K562 (cell line): ENCODE data around the gene TMX1. TPM values are rescaled to one million over a fixed set of nuclear protein-coding genes. Genes with fewer than 3 reads are reported as not detected.

Source experiments
- ATAC-seq: fragments of 200-7000 bp; cut with Tn5 transposase; 3 replicates; pipeline ENCODE4 v1.9.1; 2020; ENCODE audit warnings: moderate library complexity
- BruUV-seq: library from RNA; stranded (reverse); fragments of 400-500 nt; replicated peaks from 2 replicates; lab custom pipeline; 2021; lab: Mats Ljungman, UMichigan
- CTCF ChIA-PET: fragments of 300-600 bp; formaldehyde crosslinking; extraction: SDS; loops from one replicate; lab custom pipeline; 2021; ENCODE audit warnings: low intra/inter-chr PET ratio; lab: Yijun Ruan, JAX
- POLR2A ChIA-PET: fragments of 300-600, 350-650 bp; sonication (Branson Sonifier 250); formaldehyde crosslinking; extraction: SDS; loops from one replicate; lab custom pipeline; 2021; ENCODE audit warnings: antibody characterized with exemption, inconsistent platforms; lab: Yijun Ruan, JAX
- DNase-seq, 4 experiments: peaks; one replicate each; pipeline versions ENCODE4 v3.0.0 to v3.0.0-alpha.2; 2011 to 2018; ENCODE audit warnings: low spot score in 3 of 4, mixed read lengths in 3 of 4; ENCODE audit errors: extremely low read depth in 1 of 4
- FAIRE-seq: peaks from 2 replicates; lab custom pipeline; 2011; peaks lifted over from hg19 to GRCh38; lab: Jason Lieb, UNC
- H2AFZ ChIP-seq: 2 replicates; pipeline ENCODE4 v1.6.0; 2011; ENCODE audit warnings: low read depth, low read length, control low read depth, inconsistent platforms
- H3K27ac ChIP-seq: fragments of 200-600 bp; 3 replicates; pipeline ENCODE4 v1.8.0; 2011; ENCODE audit warnings: low read depth, mild to moderate bottlenecking, control low read depth, inconsistent platforms, low read length, moderate library complexity, mixed read lengths; ENCODE audit errors: extremely low read depth
- H3K27me3 ChIP-seq, 2 experiments: fragments of 300-600 bp in 1 of 2; 2 replicates in 1 of 2; 3 replicates in 1 of 2; pipeline versions ENCODE4 v1.6.0 to v1.8.0; 2011; ENCODE audit warnings: inconsistent platforms in 2 of 2, low read length in 2 of 2, mild to moderate bottlenecking in 1 of 2, mixed read lengths in 1 of 2, moderate library complexity in 1 of 2; ENCODE audit not compliant: control insufficient read depth in 2 of 2, insufficient read depth in 2 of 2
- H3K36me3 ChIP-seq: fragments of 300-600 bp; 3 replicates; pipeline ENCODE4 v1.8.0; 2011; ENCODE audit warnings: mild to moderate bottlenecking, low read length, inconsistent platforms; ENCODE audit not compliant: control insufficient read depth, insufficient read depth
- H3K4me1 ChIP-seq, 2 experiments: fragments of 200-600 bp in 1 of 2; replicated peaks in 1 of 2; 2 replicates in 1 of 2; 3 replicates in 1 of 2; pipeline versions ENCODE4 v1.5.1 to v1.8.0; 2011; ENCODE audit warnings: inconsistent platforms in 2 of 2, low read length in 2 of 2, mild to moderate bottlenecking in 1 of 2, mixed read lengths in 1 of 2, moderate library complexity in 1 of 2; ENCODE audit not compliant: control insufficient read depth in 2 of 2, insufficient read depth in 2 of 2
- H3K4me2 ChIP-seq: 2 replicates; pipeline ENCODE4 v1.6.1; 2011; ENCODE audit warnings: low read length, control low read depth, inconsistent platforms, mixed read lengths; ENCODE audit not compliant: insufficient read depth
- H3K4me3 ChIP-seq: fragments of 200-600 bp; sonication (generic), shearing (Covaris generic); 2 replicates; pipeline ENCODE4 v1.5.1; 2016; ENCODE audit warnings: control low read depth, inconsistent platforms
- H3K79me2 ChIP-seq: fragments of 200-600 bp; 3 replicates; pipeline ENCODE4 v1.8.0; 2011; ENCODE audit warnings: low read length, inconsistent platforms; ENCODE audit not compliant: control insufficient read depth, insufficient read depth
- H3K9ac ChIP-seq, 2 experiments: 2 replicates each; pipeline versions ENCODE4 v1.6.0 to v1.6.1; 2011; ENCODE audit warnings: low read depth in 2 of 2, low read length in 2 of 2, control low read depth in 1 of 2, inconsistent platforms in 1 of 2, mild to moderate bottlenecking in 1 of 2, mixed read lengths in 1 of 2; ENCODE audit not compliant: insufficient read depth in 1 of 2
- H3K9me1 ChIP-seq: one replicate; pipeline ENCODE4 v1.6.0; 2011; ENCODE audit warnings: inconsistent platforms, mild to moderate bottlenecking, low read length, moderate library complexity; ENCODE audit not compliant: control insufficient read depth, insufficient read depth
- H3K9me3 ChIP-seq: replicated peaks from 2 replicates; pipeline ENCODE4 v1.5.1; 2011; ENCODE audit warnings: low read depth, low read length, inconsistent platforms; ENCODE audit not compliant: control insufficient read depth, insufficient read depth
- H4K20me1 ChIP-seq: replicated peaks from 2 replicates; pipeline ENCODE4 v1.6.1; 2011; ENCODE audit warnings: low read length, inconsistent platforms, mixed read lengths; ENCODE audit not compliant: control insufficient read depth, insufficient read depth
- BCOR ChIP-seq: fragments of 450-650 bp; IDR thresholded peaks from 2 replicates; pipeline ENCODE4 v1.6.1; 2016
- CHD4 ChIP-seq: fragments of 200-600 bp; sonication (generic); IDR thresholded peaks from 3 replicates; pipeline ENCODE4 v1.6.1; 2012; ENCODE audit warnings: low read depth, mild to moderate bottlenecking, mixed read lengths, low read length, inconsistent platforms; ENCODE audit not compliant: insufficient read depth, insufficient replicate concordance, poor library complexity, severe bottlenecking
- DACH1 ChIP-seq: fragments of 450-650 bp; IDR thresholded peaks from 2 replicates; pipeline ENCODE4 v1.6.1; 2018; ENCODE audit not compliant: partially characterized antibody
- FOXO4 ChIP-seq: fragments of 450-650 bp; formaldehyde crosslinking; IDR thresholded peaks from 2 replicates; pipeline ENCODE4 v1.4.0; 2020; ENCODE audit warnings: mild to moderate bottlenecking, moderate library complexity
- NCOR1 ChIP-seq: fragments of 450-650 bp; IDR thresholded peaks from 2 replicates; pipeline ENCODE4 v1.6.1; 2016; ENCODE audit warnings: mild to moderate bottlenecking, moderate library complexity
- POLR2B ChIP-seq: fragments of 450-650 bp; IDR thresholded peaks from 2 replicates; pipeline ENCODE4 v1.6.1; 2018; ENCODE audit warnings: low read depth; ENCODE audit not compliant: partially characterized antibody
- RBM25 ChIP-seq: fragments of 200-400 bp; formaldehyde crosslinking; IDR thresholded peaks from 2 replicates; pipeline ENCODE4 v1.6.1; 2018; ENCODE audit warnings: low read length, low read depth, moderate library complexity; ENCODE audit not compliant: severe bottlenecking
- ZNF146 ChIP-seq: IDR thresholded peaks from one replicate; pipeline ENCODE4 v1.6.1; 2018; ENCODE audit warnings: missing compliant biosample characterization; ENCODE audit not compliant: unreplicated experiment
- ZNF699 ChIP-seq: fragments of 250-450 bp; sonication (Bioruptor Pico); IDR thresholded peaks from 2 replicates; pipeline ENCODE4 v1.8.0; 2021; ENCODE audit warnings: mild to moderate bottlenecking, moderate library complexity; ENCODE audit not compliant: insufficient replicate concordance
- WGBS: fragments of 100-300 bp; shearing (Covaris generic); methylation state at CpG from one replicate; pipeline ENCODE4 v1.1.6; 2016; ENCODE audit warnings: low coverage, mixed read lengths; ENCODE audit not compliant: insufficient coverage; ENCODE audit errors: missing lambda C conversion rate; 5-methylcytosine and 5-hydroxymethylcytosine counted together
- in situ Hi-C: fragments of 300-500 bp; cut with MboI; formaldehyde crosslinking; loops from 4 replicates; pipeline ENCODE4 v1.15.0; 2018; ENCODE audit warnings: inconsistent platforms, mixed read lengths
- intact Hi-C: fragments of 100-400 bp; cut with micrococcal nuclease; formaldehyde crosslinking; loops from 2 replicates; pipeline ENCODE4 v1.14.2; 2022
- polyA plus RNA-seq, 8 experiments: library from polyadenylated mRNA; depleted of rRNA in 4 of 8; stranded (reverse) in 5 of 8; unstranded in 3 of 8; fragments of >200 nt; fragmentation: Nextera tagmentation in 2 of 8; fragmentation: Illumina TruSeq in 1 of 8; extraction: Ambion mirVana in 2 of 8; extraction: Trizol in 1 of 8; gene quantifications; 2 replicates each; pipeline versions ENCODE4 v1.2.1 to v1.2.3, GENCODE V29; 2011 to 2014; ENCODE audit warnings: inconsistent platforms in 1 of 8, missing spikeins in 1 of 8
- total RNA-seq, 7 experiments: library from RNA; depleted of rRNA in 6 of 7; stranded (reverse); fragments of >200 nt in 6 of 7; fragmentation: Illumina TruSeq in 2 of 7; extraction: Trizol in 2 of 7; gene quantifications; 2 replicates each; pipeline versions ENCODE4 v1.2.1 to v1.2.3, GENCODE V29; 2011 to 2021; ENCODE audit warnings: low replicate concordance in 1 of 7
- TF ChIP-seq, protein P1 (sequence below): sonication (generic); formaldehyde crosslinking; IDR thresholded peaks from 2 replicates; pipeline ENCODE4 v1.8.0; 2022; ENCODE audit warnings: missing genetic modification reagents, mild to moderate bottlenecking, borderline replicate concordance

Gene TMX1
- total and polyA plus RNA-seq, 9 of the 15 experiments (the other 6 are each of a cell fraction or from before 2014, with no cell fraction given), result 19.5 to 101 (median 34.7) TPM

- no peaks in the 10 kb centered on the region for H4K20me1 ChIP-seq
- H2AFZ ChIP-seq, result no peak overlapping the region
- peaks cover 48% of the 10 kb centered on the region; the same call in 1 of the 3 replicates for H3K36me3 ChIP-seq
- no peak overlapping the region for H3K4me2 ChIP-seq
- H3K4me3 ChIP-seq, result no peak overlapping the region
- BruUV-seq, result no TSS peak
- ChIA-PET POLR2A (interaction anchor here (0.7 kb wide), 1 partner anchor 589 kb away, joined by 3 read pairs; no protein-coding TSS in a partner anchor), CTCF (no interaction called here)
- H3K27me3 ChIP-seq, result no peaks in the 10 kb centered on the region
- no peaks in the 10 kb centered on the region for H3K4me1 ChIP-seq
- DNase-seq, result no peak
- no peak overlapping the region for H3K9ac ChIP-seq
- ATAC-seq, result no peak
- no peak overlapping the region for H3K27ac ChIP-seq
- no peaks in the 10 kb centered on the region for H3K9me1 ChIP-seq
- no peaks in the 10 kb centered on the region for H3K79me2 ChIP-seq
- no peak for FAIRE-seq
- in situ Hi-C loops (no loop called here), intact Hi-C loops (no loop called here)
- 100% methylated on average over 1 of the region's 1 CpG for WGBS
- no peaks in the 10 kb centered on the region for H3K9me3 ChIP-seq
- TF ChIP-seq ZNF699 (CRISPR knock-in tag) (no peak), NCOR1 (no peak), RBM25 (peak; percentile 66), CHD4 (no peak), POLR2B (no peak), ZNF146 (CRISPR knock-in tag) (peak; percentile 97), BCOR (peak; percentile 53; the same call in 1 of the 2 replicates)
Measured at GRCh38 chr14:51258280-51258679, 18.2 kb downstream of the TMX1 start.

- no peaks in the 10 kb centered on the region for H3K79me2 ChIP-seq
- no TSS peak for BruUV-seq
- H3K4me3 ChIP-seq, result no peak overlapping the region
- H3K9me1 ChIP-seq, result no peaks in the 10 kb centered on the region
- no peak overlapping the region for H3K9ac ChIP-seq
- H3K27ac ChIP-seq, result no peak overlapping the region
- POLR2A ChIA-PET, result no interaction called here
- no peak for FAIRE-seq
- intact Hi-C loops, result no loop called here
- no peak overlapping the region for H3K4me2 ChIP-seq
- no peaks in the 10 kb centered on the region for H3K4me1 ChIP-seq
- H3K27me3 ChIP-seq, result no peaks in the 10 kb centered on the region
- TF ChIP-seq FOXO4 (CRISPR knock-in tag), result no peak
- peak; percentile 93 for TF ChIP-seq DACH1
- TF ChIP-seq, protein P1, sequence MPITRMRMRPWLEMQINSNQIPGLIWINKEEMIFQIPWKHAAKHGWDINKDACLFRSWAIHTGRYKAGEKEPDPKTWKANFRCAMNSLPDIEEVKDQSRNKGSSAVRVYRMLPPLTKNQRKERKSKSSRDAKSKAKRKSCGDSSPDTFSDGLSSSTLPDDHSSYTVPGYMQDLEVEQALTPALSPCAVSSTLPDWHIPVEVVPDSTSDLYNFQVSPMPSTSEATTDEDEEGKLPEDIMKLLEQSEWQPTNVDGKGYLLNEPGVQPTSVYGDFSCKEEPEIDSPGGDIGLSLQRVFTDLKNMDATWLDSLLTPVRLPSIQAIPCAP (CRISPR knock-in tag), result no peak
- DNase-seq, result no peak
- ATAC-seq, result no peak
- no peaks in the 10 kb centered on the region for H3K9me3 ChIP-seq
- CTCF ChIA-PET, result no interaction called here
- no peaks in the 10 kb centered on the region for H4K20me1 ChIP-seq
- in situ Hi-C loops, result no loop called here
- no peak overlapping the region for H2AFZ ChIP-seq
- H3K36me3 ChIP-seq, result peaks cover 45% of the 10 kb centered on the region; the same call in 1 of the 3 replicates
Measured at GRCh38 chr14:51258788-51259187, 18.7 kb downstream of the TMX1 start.
